Muscle of leg (tissue), 11 donors: Measurements from ENCODE around the gene GRSF1. TPM values are rescaled to one million over a fixed set of nuclear protein-coding genes. Genes with fewer than 3 reads are reported as not detected.
A peak's percentile ranks its signal among the peaks of the same experiment; 100 is the strongest.

ENCODE experiments used
- DNase-seq: peaks from one replicate; pipeline ENCODE4 v3.0.0; 2013
- H3K27ac ChIP-seq: one replicate; pipeline ENCODE4 v1.5.1; 2013; ENCODE audit warnings: mild to moderate bottlenecking, low read length, control low read depth
- H3K27me3 ChIP-seq: one replicate; pipeline ENCODE4 v1.6.1; 2013; ENCODE audit warnings: low read length; ENCODE audit not compliant: control insufficient read depth, insufficient read depth
- H3K36me3 ChIP-seq: one replicate; pipeline ENCODE4 v1.6.1; 2013; ENCODE audit warnings: low read length; ENCODE audit not compliant: control insufficient read depth, insufficient read depth
- H3K4me1 ChIP-seq: one replicate; pipeline ENCODE4 v1.6.1; 2013; ENCODE audit warnings: low read length; ENCODE audit not compliant: control insufficient read depth, insufficient read depth
- H3K4me3 ChIP-seq: one replicate; pipeline ENCODE4 v1.5.1; 2013; ENCODE audit warnings: low read length, control low read depth
- H3K9me3 ChIP-seq: replicated peaks from 2 replicates; pipeline ENCODE4 v1.6.1; 2013; ENCODE audit warnings: low read depth, low read length; ENCODE audit not compliant: control insufficient read depth
- WGBS: methylation state at CpG from one replicate; pipeline ENCODE4 v1.1.5; 2013; ENCODE audit warnings: missing lambda C conversion rate; ENCODE audit not compliant: insufficient coverage; 5-methylcytosine and 5-hydroxymethylcytosine counted together
- polyA plus RNA-seq, 8 donors: library from polyadenylated mRNA; unstranded; fragments of 120-200 nt; gene quantifications; one replicate each; pipeline versions ENCODE4 v1.2.1 to v1.2.3, GENCODE V29; 2013; ENCODE audit warnings: inconsistent platforms in 1 of 8, low replicate concordance in 1 of 8; ENCODE audit not compliant: insufficient read length in 8 of 8, insufficient read depth in 1 of 8
- total RNA-seq: library from RNA; stranded (reverse); fragments of 120-200 nt; gene quantifications from one replicate; pipeline ENCODE4 v1.2.4, GENCODE V29; 2013

Gene GRSF1
- total and polyA plus RNA-seq, 9 donors = 115 to 198 (median 148) TPM

- no peaks in the 10 kb centered on the region for H3K9me3 ChIP-seq
- peak overlapping the region; percentile 64 for H3K4me3 ChIP-seq
- no peaks in the 10 kb centered on the region for H3K27me3 ChIP-seq
- H3K4me1 ChIP-seq = peaks cover 14% of the 10 kb centered on the region
- peak; percentile 83 for DNase-seq
- under 1% methylated on average over 76 of the region's 80 CpGs for WGBS
- peaks cover 8% of the 10 kb centered on the region for H3K36me3 ChIP-seq
- H3K27ac ChIP-seq = peak overlapping the region; percentile 96
These were observed 763 bp downstream of the GRSF1 start for GRCh38 chr4:70838666-70839588.

- peak; percentile 67 for DNase-seq
- Histone ChIP-seq H3K4me3 (peak overlapping the region; percentile 64), H3K9me3 (no peaks in the 10 kb centered on the region), H3K4me1 (peaks cover 14% of the 10 kb centered on the region), H3K36me3 (peaks cover 8% of the 10 kb centered on the region), H3K27me3 (no peaks in the 10 kb centered on the region), H3K27ac (peak overlapping the region; percentile 96)
- WGBS = no CpG with 5 or more reads among the region's 4 CpGs
These were observed 1.5 kb downstream of the GRSF1 start for GRCh38 chr4:70838204-70838603.

- Histone ChIP-seq H3K4me3 (no peak overlapping the region), H3K27me3 (no peaks in the 10 kb centered on the region), H3K36me3 (peaks cover 19% of the 10 kb centered on the region), H3K27ac (no peak overlapping the region), H3K4me1 (peaks cover 10% of the 10 kb centered on the region), H3K9me3 (no peaks in the 10 kb centered on the region)
- no CpG with 5 or more reads among the region's 2 CpGs for WGBS
- no peak for DNase-seq
These were observed 3.6 kb downstream of the GRSF1 start for GRCh38 chr4:70836081-70836480.

- peaks cover 33% of the 10 kb centered on the region for H3K36me3 ChIP-seq
- no peak for DNase-seq
- no CpG with 5 or more reads among the region's 1 CpG for whole genome bisulfite sequencing
These were observed 6.0 kb downstream of the GRSF1 start for GRCh38 chr4:70833675-70834074.

GRCh38 chr4:70831293-70831692 is 8.4 kb downstream of the GRSF1 start:
- DNase-seq = no peak
- WGBS = 96% methylated on average over 3 of the region's 4 CpGs

More at GRCh38 chr4:70833675-70834074, 6.0 kb downstream of the GRSF1 start:
- Histone ChIP-seq H3K4me3 (no peak overlapping the region), H3K4me1 (peaks cover 10% of the 10 kb centered on the region), H3K9me3 (no peaks in the 10 kb centered on the region), H3K27me3 (no peaks in the 10 kb centered on the region), H3K27ac (no peak overlapping the region)

GRCh38 chr4:70830054-70830453 is 9.6 kb downstream of the GRSF1 start:
- no peaks in the 10 kb centered on the region for H3K4me1 ChIP-seq
- no peak for DNase-seq
- WGBS = 92% methylated on average over 7 of the region's 9 CpGs
- peaks cover 45% of the 10 kb centered on the region for H3K36me3 ChIP-seq
- H3K27me3 ChIP-seq = no peaks in the 10 kb centered on the region
- H3K27ac ChIP-seq = no peak overlapping the region
- no peaks in the 10 kb centered on the region for H3K9me3 ChIP-seq
- no peak overlapping the region for H3K4me3 ChIP-seq

More at GRCh38 chr4:70831293-70831692, 8.4 kb downstream of the GRSF1 start:
- no peaks in the 10 kb centered on the region for H3K4me1 ChIP-seq
- H3K36me3 ChIP-seq = peaks cover 40% of the 10 kb centered on the region
- no peak overlapping the region for H3K27ac ChIP-seq
- H3K4me3 ChIP-seq = no peak overlapping the region
- H3K9me3 ChIP-seq = no peaks in the 10 kb centered on the region
- H3K27me3 ChIP-seq = no peaks in the 10 kb centered on the region

- Histone ChIP-seq H3K27me3 (no peaks in the 10 kb centered on the region), H3K4me1 (no peaks in the 10 kb centered on the region), H3K9me3 (no peaks in the 10 kb centered on the region), H3K36me3 (peaks cover 47% of the 10 kb centered on the region), H3K27ac (no peak overlapping the region), H3K4me3 (no peak overlapping the region)
- 100% methylated on average over 1 of the region's 1 CpG for WGBS
- peak; percentile 25 for DNase-seq
These were observed 10.2 kb downstream of the GRSF1 start for GRCh38 chr4:70829492-70829891.

- Histone ChIP-seq H3K27ac (no peak overlapping the region), H3K4me3 (no peak overlapping the region), H3K4me1 (no peaks in the 10 kb centered on the region), H3K36me3 (peaks cover 52% of the 10 kb centered on the region), H3K27me3 (no peaks in the 10 kb centered on the region), H3K9me3 (no peaks in the 10 kb centered on the region)
- no peak for DNase-seq
- no CpG with 5 or more reads among the region's 3 CpGs for WGBS
These were observed 10.7 kb downstream of the GRSF1 start for GRCh38 chr4:70829015-70829414.

GRCh38 chr4:70818921-70819320 is 20.8 kb downstream of the GRSF1 start:
- no peak overlapping the region for H3K4me3 ChIP-seq
- DNase-seq = no peak
- H3K27me3 ChIP-seq = no peaks in the 10 kb centered on the region
- H3K36me3 ChIP-seq = peaks cover 20% of the 10 kb centered on the region
- no peak overlapping the region for H3K27ac ChIP-seq
- H3K9me3 ChIP-seq = no peaks in the 10 kb centered on the region
- H3K4me1 ChIP-seq = no peaks in the 10 kb centered on the region
- 100% methylated on average over 1 of the region's 3 CpGs for WGBS

- H3K27me3 ChIP-seq = no peaks in the 10 kb centered on the region
- H3K4me1 ChIP-seq = no peaks in the 10 kb centered on the region
- H3K27ac ChIP-seq = no peak overlapping the region
- H3K36me3 ChIP-seq = peaks cover 16% of the 10 kb centered on the region
- WGBS = 83% methylated on average over 3 of the region's 5 CpGs
- H3K9me3 ChIP-seq = no peaks in the 10 kb centered on the region
- no peak overlapping the region for H3K4me3 ChIP-seq
- DNase-seq = no peak
These were observed 21.4 kb downstream of the GRSF1 start for GRCh38 chr4:70818173-70818855.
